Skeletal muscle satellite cell (primary cell): ENCODE measurements around the gene SLC24A4.

Experiments
- H3K27me3 ChIP-seq: 2 replicates; pipeline ENCODE4 v1.7.0; 2013; ENCODE audit warnings: low read length; ENCODE audit not compliant: control insufficient read depth, insufficient read depth
- H3K36me3 ChIP-seq: 2 replicates; pipeline ENCODE4 v1.7.0; 2013; ENCODE audit warnings: mild to moderate bottlenecking, control low read depth, low read length; ENCODE audit not compliant: insufficient read depth
- H3K4me1 ChIP-seq: 2 replicates; pipeline ENCODE4 v1.7.0; 2013; ENCODE audit warnings: low read length; ENCODE audit not compliant: control insufficient read depth, insufficient read depth
- H3K4me2 ChIP-seq: 2 replicates; pipeline ENCODE4 v1.7.0; 2013; ENCODE audit warnings: mild to moderate bottlenecking, low read length
- H3K4me3 ChIP-seq: 2 replicates; pipeline ENCODE4 v1.7.0; 2013; ENCODE audit warnings: low read length
- H3K9ac ChIP-seq: 2 replicates; pipeline ENCODE4 v1.7.0; 2013; ENCODE audit warnings: mild to moderate bottlenecking, low read depth, low read length, moderate library complexity
- H3K9me3 ChIP-seq: replicated peaks from 2 replicates; pipeline ENCODE4 v1.7.0; 2013; ENCODE audit warnings: mild to moderate bottlenecking, control low read depth, low read length

Gene SLC24A4

DNA sequence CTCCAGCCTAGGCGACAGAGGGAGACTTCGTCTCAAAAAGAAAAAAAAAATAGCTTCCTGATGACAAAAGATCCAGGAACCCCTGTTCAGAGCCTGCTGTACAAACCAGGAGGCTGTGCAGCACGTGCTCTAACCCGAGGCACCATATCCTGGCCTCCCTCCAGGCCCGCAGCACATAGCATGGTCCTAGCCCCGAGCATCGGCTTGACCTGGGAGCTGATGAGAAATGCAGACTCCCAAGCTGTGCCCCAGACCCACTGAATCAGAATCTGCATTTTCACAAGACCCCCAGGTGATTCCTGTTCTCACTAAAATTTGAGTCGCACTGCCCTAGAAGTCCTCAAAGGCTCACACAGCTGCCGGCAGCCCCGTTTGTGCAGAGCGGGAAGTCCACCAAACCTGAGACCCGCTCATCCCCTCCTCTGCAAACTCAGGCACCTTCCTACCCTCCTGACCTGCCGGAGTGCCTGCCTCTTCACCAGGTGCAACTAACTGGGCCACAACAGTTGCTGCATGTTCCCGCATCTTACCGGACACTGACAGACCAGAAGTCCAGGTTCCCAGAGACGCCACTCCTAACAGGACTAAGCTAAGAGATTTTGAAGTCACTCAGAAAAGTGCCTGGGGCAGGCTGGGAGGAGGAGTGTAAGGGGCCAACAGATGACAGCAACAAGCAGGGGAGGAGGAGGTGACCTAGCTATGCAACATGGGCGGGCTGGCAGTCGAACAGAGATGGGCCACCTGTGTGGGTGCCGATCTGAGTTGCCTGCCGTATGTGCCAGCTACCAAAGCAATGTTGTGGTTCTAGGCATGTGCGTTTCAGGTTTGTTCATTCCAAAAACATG lies 166.7 kb downstream of the SLC24A4 start:
- H3K4me1 ChIP-seq, result peaks cover 6% of the 10 kb centered on the region

GRCh38 chr14:92490239-92490959 lies 167.4 kb downstream of the SLC24A4 start:
- Histone ChIP-seq H3K4me3 (no peak overlapping the region), H3K27me3 (peaks cover 2% of the 10 kb centered on the region), H3K4me2 (no peak overlapping the region), H3K4me1 (peaks cover 9% of the 10 kb centered on the region), H3K36me3 (no peaks in the 10 kb centered on the region), H3K9me3 (no peaks in the 10 kb centered on the region), H3K9ac (no peak overlapping the region)

More for the DNA sequence above, 166.7 kb downstream of the SLC24A4 start:
- Histone ChIP-seq H3K36me3 (no peaks in the 10 kb centered on the region), H3K4me2 (no peak overlapping the region), H3K9me3 (no peaks in the 10 kb centered on the region), H3K27me3 (peaks cover 5% of the 10 kb centered on the region), H3K9ac (no peak overlapping the region), H3K4me3 (no peak overlapping the region)

- Histone ChIP-seq H3K4me2 (no peak overlapping the region), H3K36me3 (no peaks in the 10 kb centered on the region), H3K9me3 (no peaks in the 10 kb centered on the region), H3K27me3 (peaks cover 2% of the 10 kb centered on the region), H3K4me1 (peaks cover 9% of the 10 kb centered on the region), H3K9ac (no peak overlapping the region), H3K4me3 (no peak overlapping the region)
Observed at GRCh38 chr14:92491782-92492181, 168.8 kb downstream of the SLC24A4 start.

GRCh38 chr14:92492258-92492657 lies 169.3 kb downstream of the SLC24A4 start:
- Histone ChIP-seq H3K36me3 (no peaks in the 10 kb centered on the region), H3K27me3 (peaks cover 2% of the 10 kb centered on the region), H3K4me2 (no peak overlapping the region), H3K9me3 (no peaks in the 10 kb centered on the region), H3K4me3 (no peak overlapping the region), H3K9ac (no peak overlapping the region), H3K4me1 (peaks cover 9% of the 10 kb centered on the region)

DNA sequence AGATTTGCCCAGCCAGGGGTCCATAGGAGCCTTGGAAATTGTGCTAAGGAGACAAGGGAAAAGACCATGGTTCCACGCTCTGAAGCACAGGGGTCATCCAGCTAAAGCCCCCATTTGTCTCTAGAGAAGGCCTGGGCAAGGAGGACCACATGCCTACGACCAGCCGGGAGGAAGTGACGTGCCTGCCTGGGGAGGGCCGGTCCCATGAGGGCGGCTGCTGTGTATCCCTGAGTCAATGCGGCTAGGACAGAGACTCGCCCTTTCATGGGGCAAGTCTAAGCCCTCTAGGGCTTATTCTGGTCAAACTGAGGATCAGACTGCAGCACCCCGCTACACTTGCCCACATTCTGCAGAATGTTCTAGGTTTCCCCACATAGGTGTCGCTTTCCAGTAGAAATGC lies 170.1 kb downstream of the SLC24A4 start:
- H3K9ac ChIP-seq, result no peak overlapping the region

GRCh38 chr14:92493492-92493891 lies 170.5 kb downstream of the SLC24A4 start:
- Histone ChIP-seq H3K9me3 (no peaks in the 10 kb centered on the region), H3K27me3 (no peaks in the 10 kb centered on the region), H3K4me2 (no peak overlapping the region), H3K4me3 (no peak overlapping the region), H3K4me1 (peaks cover 9% of the 10 kb centered on the region), H3K36me3 (no peaks in the 10 kb centered on the region), H3K9ac (no peak overlapping the region)

More for the DNA sequence above, 170.1 kb downstream of the SLC24A4 start:
- Histone ChIP-seq H3K4me2 (no peak overlapping the region), H3K4me1 (peaks cover 9% of the 10 kb centered on the region), H3K27me3 (no peaks in the 10 kb centered on the region), H3K4me3 (no peak overlapping the region), H3K9me3 (no peaks in the 10 kb centered on the region), H3K36me3 (no peaks in the 10 kb centered on the region)

- Histone ChIP-seq H3K4me3 (no peak overlapping the region), H3K4me2 (no peak overlapping the region), H3K36me3 (no peaks in the 10 kb centered on the region), H3K4me1 (peaks cover 9% of the 10 kb centered on the region), H3K27me3 (no peaks in the 10 kb centered on the region), H3K9ac (no peak overlapping the region), H3K9me3 (no peaks in the 10 kb centered on the region)
Observed at GRCh38 chr14:92494512-92494911, 171.5 kb downstream of the SLC24A4 start.

GRCh38 chr14:92495027-92495426 lies 172.1 kb downstream of the SLC24A4 start:
- Histone ChIP-seq H3K9ac (no peak overlapping the region), H3K9me3 (no peaks in the 10 kb centered on the region), H3K4me1 (peaks cover 7% of the 10 kb centered on the region), H3K27me3 (no peaks in the 10 kb centered on the region), H3K36me3 (no peaks in the 10 kb centered on the region), H3K4me3 (no peak overlapping the region), H3K4me2 (peak overlapping the region; percentile 17)

DNA sequence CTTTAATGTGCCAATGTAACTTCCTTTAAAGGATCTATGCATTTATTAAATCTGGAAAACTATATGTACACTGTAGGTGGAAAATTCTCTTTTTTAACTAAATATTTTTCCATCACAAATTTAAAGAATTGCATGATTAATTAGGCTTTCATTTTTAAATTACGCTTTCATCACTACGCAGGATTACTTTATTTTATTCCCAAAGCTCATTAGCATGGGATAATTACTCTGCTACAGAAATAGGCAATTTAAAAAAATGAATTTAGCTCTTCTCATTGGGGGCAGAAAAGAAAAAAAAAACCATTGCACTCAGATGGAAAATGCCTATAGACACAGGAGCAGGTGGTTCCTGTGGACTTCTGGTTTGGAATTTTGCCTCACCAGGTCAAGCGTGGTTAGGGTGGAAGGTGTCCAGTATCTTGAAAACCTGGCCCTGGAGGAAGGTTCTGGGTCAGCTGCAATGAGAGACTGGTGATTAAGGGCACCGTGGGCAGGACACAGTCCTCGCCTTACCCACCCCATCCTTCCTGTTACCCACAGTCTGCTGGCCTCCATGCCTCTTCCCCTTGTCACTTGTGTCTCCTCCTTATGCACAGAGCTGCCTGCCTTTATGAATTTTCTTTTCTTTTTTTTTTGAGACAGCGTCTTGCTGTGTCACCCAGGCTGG lies 173.4 kb downstream of the SLC24A4 start:
- Histone ChIP-seq H3K27me3 (no peaks in the 10 kb centered on the region), H3K9ac (no peak overlapping the region), H3K4me1 (peaks cover 14% of the 10 kb centered on the region), H3K4me3 (no peak overlapping the region), H3K36me3 (no peaks in the 10 kb centered on the region), H3K9me3 (no peaks in the 10 kb centered on the region), H3K4me2 (no peak overlapping the region)

DNA sequence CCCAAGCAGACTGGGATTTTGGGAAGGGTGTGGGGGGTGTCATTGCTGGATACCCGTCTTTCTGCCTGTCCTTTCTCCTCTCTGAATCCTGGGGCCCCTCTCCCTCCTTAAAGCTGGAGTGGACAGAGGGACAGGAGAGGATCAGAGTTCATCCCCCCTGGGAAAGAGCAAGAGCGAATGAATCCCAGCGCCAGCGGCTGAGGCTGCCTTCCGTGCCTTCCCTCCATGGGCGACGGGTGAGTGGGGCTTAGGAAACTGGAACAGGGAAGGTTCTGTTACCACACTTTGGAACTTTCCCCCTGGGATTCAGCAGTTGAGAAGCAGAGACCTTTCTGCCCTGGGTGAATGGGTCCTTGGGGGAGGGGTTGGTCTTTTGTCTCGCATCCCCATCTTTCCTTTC lies 174.4 kb downstream of the SLC24A4 start:
- Histone ChIP-seq H3K4me1 (peaks cover 24% of the 10 kb centered on the region), H3K4me3 (no peak overlapping the region), H3K27me3 (no peaks in the 10 kb centered on the region), H3K9me3 (no peaks in the 10 kb centered on the region), H3K36me3 (no peaks in the 10 kb centered on the region), H3K9ac (no peak overlapping the region), H3K4me2 (no peak overlapping the region)

DNA sequence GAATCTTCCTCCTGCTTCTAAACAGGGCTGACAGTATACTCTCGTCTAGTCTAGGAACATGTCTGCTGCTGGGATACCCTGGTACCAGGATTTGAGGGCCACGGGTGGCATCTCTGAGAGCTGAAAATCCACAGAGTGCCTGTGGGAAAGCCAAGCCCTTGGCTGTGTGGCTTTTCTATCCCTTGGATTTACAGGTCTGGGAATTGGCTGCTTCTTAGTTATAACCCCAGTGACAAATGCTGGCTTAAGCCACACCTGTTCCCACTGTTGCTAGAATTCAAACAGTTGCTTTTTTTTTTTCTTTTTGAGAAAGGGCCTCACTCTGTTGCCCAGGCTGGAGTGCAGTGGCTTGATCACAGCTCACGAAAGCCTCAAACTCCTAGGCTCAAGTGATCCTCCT lies 176.3 kb downstream of the SLC24A4 start:
- no peak overlapping the region for H3K4me2 ChIP-seq
- no peaks in the 10 kb centered on the region for H3K27me3 ChIP-seq
- no peaks in the 10 kb centered on the region for H3K36me3 ChIP-seq
- no peak overlapping the region for H3K4me3 ChIP-seq
- no peak overlapping the region for H3K9ac ChIP-seq
- H3K4me1 ChIP-seq, result peaks cover 42% of the 10 kb centered on the region
- no peaks in the 10 kb centered on the region for H3K9me3 ChIP-seq
